Stimulated activated CD8-positive, alpha-beta memory T cell treated with anti-CD3 and anti-CD28 coated beads, Interleukin-15, amount 100 ng/mL, for 4 hours (primary cell): ENCODE results near the gene NAP1L1.

Source experiments
- DNase-seq, 2 donors: peaks; one replicate each; pipeline ENCODE4 v3.0.0-alpha.2; 2020; ENCODE audit warnings: low read depth in 2 of 2

NAP1L1 gene

GRCh38 chr12:76083246-76083903, 1.1 kb downstream of the NAP1L1 start:
- no peak for DNase-seq

GRCh38 chr12:76081909-76082308, 2.6 kb downstream of the NAP1L1 start:
- DNase-seq = no peak

DNA sequence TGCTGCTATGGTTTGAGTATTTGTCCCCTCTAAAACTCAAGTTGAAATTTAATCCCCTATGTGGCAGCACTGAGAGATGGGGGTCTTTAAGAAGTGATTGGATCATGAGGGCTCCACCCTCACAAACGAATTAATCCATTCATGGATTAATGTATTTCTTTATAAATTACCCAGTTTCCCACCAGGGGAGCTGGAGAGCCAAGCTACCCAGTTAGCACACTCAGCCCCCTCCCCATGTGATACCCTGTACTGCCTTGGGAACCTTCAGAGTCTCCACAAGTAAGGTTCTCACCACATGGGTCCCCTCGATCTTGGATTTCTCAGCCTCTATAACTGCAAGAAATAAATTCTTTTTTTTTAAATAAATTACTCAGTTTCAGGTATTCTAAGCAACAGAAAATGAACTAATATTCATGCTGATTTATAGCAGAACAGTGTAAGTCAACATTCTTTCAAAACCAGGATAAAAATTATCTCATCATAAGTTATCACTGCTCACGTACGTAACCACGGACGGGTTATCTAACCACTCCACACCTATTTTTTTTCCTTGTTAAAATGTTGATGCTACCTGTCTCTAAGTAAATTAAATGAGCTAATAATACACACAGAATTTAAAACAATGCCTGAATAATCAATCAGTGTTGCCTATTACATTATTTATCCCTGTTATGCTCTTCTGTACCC, 3.6 kb downstream of the NAP1L1 start:
- no peak for DNase-seq

DNA sequence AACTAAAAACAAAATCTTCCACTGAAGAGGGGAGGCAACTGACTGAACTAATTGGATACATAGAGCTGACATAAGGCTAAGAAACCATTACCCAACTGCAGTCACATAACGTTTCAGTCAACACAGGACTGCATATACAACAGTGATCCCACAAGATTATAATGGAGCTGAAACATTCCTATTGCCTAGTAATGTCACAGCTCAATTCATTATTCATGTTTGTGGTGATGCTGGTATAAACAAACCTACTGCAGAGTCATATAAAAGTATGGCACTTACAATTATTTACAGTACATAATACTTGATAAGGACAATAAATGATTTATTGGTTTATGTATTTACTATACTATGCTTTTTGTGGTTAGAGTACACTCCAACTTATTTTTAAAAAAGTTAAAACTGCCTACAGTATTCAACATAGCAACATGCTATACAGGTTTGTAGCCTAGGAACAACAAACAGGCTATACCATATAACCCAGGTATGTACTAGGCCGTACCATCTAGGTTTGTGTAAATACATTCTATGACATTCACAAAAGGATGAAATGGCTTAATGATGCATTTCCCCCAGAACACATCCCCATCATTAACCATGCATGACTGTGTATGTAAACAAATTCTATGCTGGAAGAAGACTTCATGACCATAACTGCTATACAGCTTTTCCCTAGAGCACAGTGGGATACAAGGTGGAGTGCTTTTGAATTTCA, 4.3 kb downstream of the NAP1L1 start:
- no peak for DNase-seq

DNA sequence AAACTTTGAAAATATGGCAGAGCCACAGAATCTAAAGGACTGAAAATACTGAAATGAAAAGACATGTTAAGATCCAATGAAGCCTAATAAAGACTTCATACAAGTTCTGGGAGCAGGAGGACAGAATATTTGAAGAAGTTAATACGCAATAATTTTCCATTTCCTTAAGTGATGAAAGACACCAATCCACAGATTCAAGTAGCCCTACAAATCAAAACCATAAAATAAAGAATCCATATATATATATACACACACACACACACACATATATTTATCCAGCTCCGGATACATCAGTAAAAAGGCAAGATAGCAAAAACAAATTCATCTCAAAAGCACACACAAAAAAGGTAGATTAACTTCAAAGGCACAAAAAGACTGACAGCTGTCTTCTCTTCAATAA, 5.7 kb downstream of the NAP1L1 start:
- no peak for DNase-seq

DNA sequence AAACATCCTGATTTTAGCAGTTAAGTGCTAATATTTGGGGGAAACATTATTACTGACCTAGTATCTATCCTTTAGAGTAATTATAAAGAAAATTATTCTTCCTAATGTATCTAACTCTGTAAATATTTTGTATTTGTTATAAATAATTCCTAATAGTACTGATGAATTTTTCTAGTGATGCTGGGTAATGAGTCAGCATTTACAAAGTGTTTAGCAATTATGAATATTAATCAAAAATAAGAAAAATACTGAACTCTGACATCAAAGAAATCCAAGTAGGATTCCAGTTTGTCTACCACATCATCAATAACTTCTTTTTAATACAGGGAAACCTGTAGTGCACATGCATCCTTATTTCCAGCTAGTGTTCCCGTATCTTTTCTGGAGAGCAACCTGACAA, 9.0 kb downstream of the NAP1L1 start:
- no peak for DNase-seq

DNA sequence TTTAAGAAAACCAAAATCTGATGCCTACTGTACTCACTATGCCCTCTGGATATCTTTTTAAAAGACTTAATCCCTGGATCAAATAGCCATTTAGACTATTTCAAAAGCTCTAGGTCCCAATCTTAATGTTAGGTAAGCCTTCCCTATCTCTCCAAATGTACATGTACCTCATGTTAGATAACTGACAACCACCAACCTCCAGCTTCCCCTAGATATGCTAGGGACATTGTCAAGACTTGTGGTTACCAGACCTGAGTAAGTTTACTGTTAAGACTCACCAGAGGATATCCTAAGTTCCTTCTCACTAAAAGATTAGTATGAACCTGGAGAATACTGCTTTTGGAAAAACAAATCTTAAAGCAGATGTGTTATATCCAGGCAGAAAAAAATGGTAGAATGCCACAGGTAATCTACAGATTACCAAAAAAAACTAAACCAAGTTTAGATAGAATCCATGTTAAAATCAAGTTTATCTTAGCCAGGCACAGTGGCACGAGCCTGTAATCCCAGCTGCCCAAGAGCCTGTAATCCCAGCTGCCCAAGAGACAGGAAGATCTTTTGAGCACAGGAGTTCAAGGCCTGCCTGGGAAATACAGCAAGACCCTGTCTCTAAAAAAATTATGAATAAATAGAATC, 9.7 kb downstream of the NAP1L1 start:
- no peak for DNase-seq

GRCh38 chr12:76073561-76073960, 10.9 kb downstream of the NAP1L1 start:
- DNase-seq = no peak

DNA sequence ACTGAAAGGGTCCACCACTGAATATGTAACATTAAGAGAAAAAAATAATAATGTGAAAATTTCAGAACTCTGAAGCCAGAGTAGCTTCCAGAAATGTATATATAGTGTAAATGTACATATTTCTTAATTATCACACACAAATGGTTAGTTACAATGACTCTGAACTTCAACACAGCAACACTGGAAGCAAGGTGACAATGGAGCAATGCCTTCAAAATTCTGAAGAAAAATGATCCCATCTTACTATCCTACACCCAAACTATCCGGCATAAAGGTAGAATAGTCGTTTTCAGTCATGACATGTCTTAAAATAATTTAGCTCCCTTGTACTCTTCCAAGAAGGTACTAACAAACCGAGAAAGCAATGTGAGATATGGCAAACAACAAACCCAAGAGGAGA, 11.9 kb downstream of the NAP1L1 start:
- no peak for DNase-seq

DNA sequence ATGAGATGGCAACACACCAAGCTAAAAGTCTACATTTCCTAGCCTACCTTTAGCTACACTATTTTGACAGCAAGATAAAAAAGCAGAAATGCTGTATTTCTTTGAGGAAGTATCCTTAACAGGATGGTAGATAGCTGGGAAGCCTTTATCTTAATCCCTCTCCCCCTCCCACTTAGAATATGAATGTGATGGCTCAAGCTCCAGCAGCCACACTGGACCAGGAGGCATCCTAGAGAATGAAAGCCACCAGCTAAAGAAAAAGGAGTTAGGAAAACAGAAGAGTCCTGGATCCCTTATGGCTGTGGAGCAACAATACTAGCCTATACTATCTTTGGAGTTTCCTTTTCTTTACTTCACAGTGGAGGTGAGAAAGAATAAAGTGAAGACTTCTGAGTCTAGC, 15.1 kb downstream of the NAP1L1 start:
- DNase-seq = no peak

DNA sequence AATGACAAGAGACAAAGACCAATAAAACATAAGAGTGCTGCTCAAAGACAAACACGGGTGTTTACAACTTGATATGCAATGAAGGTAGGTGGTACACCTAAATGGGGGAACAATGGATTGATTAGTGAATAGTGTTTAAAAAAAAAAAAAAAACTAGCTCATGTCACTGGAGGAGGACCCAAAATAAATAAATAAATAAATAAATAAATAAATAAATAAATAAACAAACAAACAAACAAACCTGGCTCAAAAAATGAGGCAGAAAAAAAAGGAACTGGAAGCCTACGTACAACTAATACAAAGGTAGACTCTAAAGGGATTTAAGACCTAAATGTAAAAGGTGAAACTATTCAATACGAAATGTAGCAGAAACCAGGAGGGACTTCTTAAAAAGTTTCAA, 18.6 kb downstream of the NAP1L1 start:
- no peak for DNase-seq

DNA sequence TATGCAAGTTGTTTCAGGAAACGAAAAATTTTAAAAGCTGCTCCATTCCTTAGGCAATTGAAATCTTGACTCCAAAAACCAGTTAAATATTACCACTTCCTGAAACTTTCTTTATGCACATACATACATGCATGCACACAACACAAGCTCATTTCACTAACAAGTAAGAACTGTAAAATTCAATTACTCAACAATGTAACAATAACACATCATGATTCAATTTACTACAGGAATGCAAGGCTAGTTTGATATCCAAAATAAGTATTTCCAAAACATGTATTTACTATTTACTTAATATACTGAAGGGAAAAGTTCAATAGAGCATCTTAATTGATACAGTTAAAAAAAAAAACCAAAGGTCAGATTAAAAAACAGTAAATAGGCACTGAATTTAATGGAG, 19.6 kb downstream of the NAP1L1 start:
- no peak for DNase-seq

- no peak for DNase-seq
These were observed 24.4 kb downstream of the NAP1L1 start for GRCh38 chr12:76060111-76060510.

- no peak for DNase-seq
These were observed 27.2 kb downstream of the NAP1L1 start for GRCh38 chr12:76057326-76057725.

DNA sequence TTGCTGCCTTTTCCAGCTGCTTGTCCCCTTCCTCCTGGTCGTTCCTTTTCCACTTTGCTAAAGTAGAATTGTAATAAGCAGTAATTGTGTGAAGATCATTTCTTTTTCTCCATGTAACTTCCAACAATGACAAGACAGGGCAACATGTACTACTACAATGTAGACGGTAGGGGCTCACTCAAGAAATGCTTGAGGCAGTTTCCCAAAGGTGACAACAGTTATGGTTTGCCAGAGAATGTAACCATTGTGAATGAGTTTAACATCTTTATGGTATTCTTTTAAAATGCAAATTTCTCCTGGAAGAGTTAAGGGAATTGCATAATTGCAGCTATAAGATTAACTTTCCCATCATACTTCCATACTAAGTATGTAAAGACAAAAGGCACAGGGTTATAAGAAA, 29.1 kb downstream of the NAP1L1 start:
- no peak for DNase-seq

DNA sequence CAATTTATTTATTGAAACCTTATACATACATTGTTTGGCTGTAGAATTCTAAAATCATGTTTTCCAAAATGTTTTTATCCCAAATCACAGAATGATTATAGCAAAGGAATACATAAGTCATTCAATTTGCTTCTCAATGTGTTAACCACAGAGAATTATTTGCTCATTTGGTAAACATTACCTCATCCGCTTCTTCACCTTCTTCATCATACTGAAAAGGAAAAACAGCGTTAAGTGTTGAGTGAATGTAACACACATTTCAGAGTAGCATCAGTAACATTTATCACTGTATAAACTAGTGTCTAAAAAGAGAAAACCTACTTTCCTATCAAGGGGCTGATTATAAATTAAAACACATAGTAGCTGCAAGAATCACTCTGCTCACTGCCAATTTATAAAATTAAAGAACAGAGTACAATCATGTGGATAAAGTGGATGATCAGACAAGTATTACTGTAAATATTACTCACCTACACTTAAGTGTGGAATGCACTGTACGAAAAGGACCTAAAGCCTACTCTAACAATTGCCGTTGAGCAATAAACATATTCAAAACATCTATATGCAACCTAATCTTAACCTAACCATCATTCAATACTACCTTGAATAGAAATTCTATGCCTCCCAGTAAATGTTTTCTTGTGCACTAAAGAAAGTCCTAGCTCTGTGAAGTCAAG, 34.8 kb downstream of the NAP1L1 start:
- DNase-seq = no peak

- no peak for DNase-seq
These were observed 36.7 kb downstream of the NAP1L1 start for GRCh38 chr12:76047742-76048141.

DNA sequence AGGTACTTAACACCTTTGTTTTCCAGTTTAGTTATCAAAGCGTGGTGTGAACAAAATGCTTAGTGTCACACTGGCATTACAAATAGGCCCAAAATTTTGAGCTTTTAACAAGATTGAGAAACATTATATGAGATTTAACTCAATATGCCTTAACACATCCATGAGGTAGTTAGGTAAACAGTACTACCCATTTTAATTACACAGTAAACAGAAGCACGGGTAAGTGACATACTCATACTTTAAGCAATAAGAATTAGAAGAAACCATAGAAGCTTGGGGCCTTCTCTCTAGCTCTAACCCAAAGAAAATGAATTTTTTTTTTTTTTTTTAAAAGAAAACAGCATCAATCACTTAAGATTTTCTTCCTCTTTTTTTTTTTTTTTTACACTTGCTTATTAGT, 37.4 kb downstream of the NAP1L1 start:
- DNase-seq = no peak

GRCh38 chr12:76043377-76043776, 41.1 kb downstream of the NAP1L1 start:
- no peak for DNase-seq

DNA sequence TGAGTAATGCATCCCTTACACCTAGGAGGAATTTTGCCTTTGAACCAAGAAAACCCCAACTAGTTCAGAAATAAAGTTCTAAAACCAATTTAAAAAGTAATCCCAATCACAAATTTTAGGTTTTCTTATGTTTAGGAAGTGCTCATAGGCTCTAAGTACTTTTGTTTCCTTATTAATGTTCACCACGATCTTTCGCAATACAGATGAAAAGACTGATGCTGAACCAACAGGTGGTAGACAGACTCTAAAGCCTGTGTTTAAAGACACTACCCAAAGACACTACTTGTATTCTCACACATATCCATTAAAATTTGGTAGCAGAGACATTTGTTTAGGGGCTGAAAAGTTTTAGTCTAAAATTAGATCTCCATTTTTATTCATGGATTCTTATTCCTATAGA, 42.3 kb downstream of the NAP1L1 start:
- DNase-seq = no peak

DNA sequence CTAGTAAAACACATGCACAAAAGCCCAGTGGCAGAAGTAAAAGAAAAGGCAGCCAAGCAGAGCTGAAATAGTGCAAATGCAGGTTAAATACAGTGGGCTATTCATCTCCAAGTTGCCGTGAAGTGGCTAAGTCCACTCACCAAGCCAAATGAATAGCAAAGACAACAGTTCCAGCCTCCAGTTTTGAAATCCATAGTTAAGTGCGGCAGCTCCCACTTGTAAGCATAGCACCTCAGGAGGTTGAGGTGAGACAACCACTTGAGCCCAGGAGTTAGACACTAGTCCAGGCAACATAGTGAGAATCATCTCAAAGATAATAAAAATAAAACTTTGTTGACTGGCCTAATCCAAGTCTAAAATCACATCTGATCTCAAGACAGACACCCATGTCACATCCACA, 43.1 kb downstream of the NAP1L1 start:
- DNase-seq = no peak

DNA sequence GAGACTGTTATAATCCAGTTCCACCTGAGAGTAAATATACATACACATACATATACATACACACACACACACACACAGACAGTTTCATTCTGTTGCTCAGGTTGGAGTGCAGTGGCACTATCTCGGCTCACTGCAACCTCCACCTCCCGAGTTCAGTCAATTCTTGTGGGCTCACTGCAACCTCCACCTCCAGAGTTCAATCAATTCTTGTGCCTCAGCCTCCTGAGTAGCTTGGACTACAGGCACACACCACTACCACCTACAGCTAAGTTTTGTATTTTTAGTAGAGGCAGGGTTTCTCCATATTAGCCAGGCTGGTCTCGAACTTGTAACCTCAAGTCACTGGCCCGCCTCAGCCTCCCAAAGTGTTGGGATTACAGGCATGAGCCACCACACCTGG, 44.0 kb downstream of the NAP1L1 start:
- DNase-seq = no peak
